H9 (cell line): ENCODE measurements around the gene NCKAP5. TPM values are rescaled to one million over a fixed set of nuclear protein-coding genes. Genes with fewer than 3 reads are reported as not detected.

Experiments used
- DNase-seq: peaks from one replicate; pipeline ENCODE4 v3.0.0-alpha.2; 2017
- H2AFZ ChIP-seq: one replicate; pipeline ENCODE4 v1.6.1; 2013; ENCODE audit warnings: mild to moderate bottlenecking, low read length, control low read depth, moderate library complexity
- H2AK5ac ChIP-seq: 2 replicates; pipeline ENCODE4 v1.6.1; 2013; ENCODE audit warnings: low read length, control low read depth, mixed read lengths; ENCODE audit not compliant: insufficient read length
- H2BK120ac ChIP-seq: one replicate; pipeline ENCODE4 v1.6.1; 2013; ENCODE audit warnings: low read depth, mild to moderate bottlenecking, low read length, control low read depth, inconsistent platforms; ENCODE audit not compliant: poor library complexity, severe bottlenecking
- H2BK12ac ChIP-seq: 2 replicates; pipeline ENCODE4 v1.6.1; 2013; ENCODE audit warnings: low read length, control low read depth, mixed read lengths, low read depth; ENCODE audit not compliant: insufficient read length
- H2BK15ac ChIP-seq: 2 replicates; pipeline ENCODE4 v1.6.1; 2013; ENCODE audit warnings: low read depth, low read length, control low read depth
- H2BK20ac ChIP-seq: one replicate; pipeline ENCODE4 v1.6.1; 2013; ENCODE audit warnings: low read depth, mild to moderate bottlenecking, low read length, control low read depth, inconsistent platforms; ENCODE audit not compliant: poor library complexity, severe bottlenecking
- H2BK5ac ChIP-seq: 2 replicates; pipeline ENCODE4 v1.6.1; 2013; ENCODE audit warnings: low read length, control low read depth, mixed read lengths; ENCODE audit not compliant: insufficient read length
- H3K14ac ChIP-seq: 2 replicates; pipeline ENCODE4 v1.6.1; 2013; ENCODE audit warnings: low read length, control low read depth; ENCODE audit not compliant: insufficient read depth
- H3K18ac ChIP-seq: 2 replicates; pipeline ENCODE4 v1.6.1; 2013; ENCODE audit warnings: low read depth, mild to moderate bottlenecking, mixed read lengths, low read length, control low read depth; ENCODE audit not compliant: insufficient read length
- H3K23ac ChIP-seq: 2 replicates; pipeline ENCODE4 v1.6.1; 2013; ENCODE audit warnings: low read length, control low read depth, mixed read lengths, low read depth; ENCODE audit not compliant: insufficient read length
- H3K23me2 ChIP-seq: 2 replicates; pipeline ENCODE4 v1.6.1; 2013; ENCODE audit warnings: low read depth, mild to moderate bottlenecking, mixed read lengths, low read length, control low read depth; ENCODE audit not compliant: insufficient read length, poor library complexity, severe bottlenecking
- H3K27ac ChIP-seq: 2 replicates; pipeline ENCODE4 v1.5.1; 2013; ENCODE audit warnings: low read length, control low read depth, mixed read lengths, low read depth; ENCODE audit not compliant: insufficient read length
- H3K27me3 ChIP-seq: 2 replicates; pipeline ENCODE4 v1.6.1; 2013; ENCODE audit warnings: low read length, control low read depth, inconsistent platforms; ENCODE audit not compliant: insufficient read depth
- H3K4ac ChIP-seq: 2 replicates; pipeline ENCODE4 v1.6.1; 2013; ENCODE audit warnings: low read depth, mild to moderate bottlenecking, control low read depth, inconsistent platforms, low read length, moderate library complexity
- H3K4me1 ChIP-seq: 2 replicates; pipeline ENCODE4 v1.6.1; 2013; ENCODE audit warnings: low read length, control low read depth, inconsistent platforms; ENCODE audit not compliant: insufficient read depth
- H3K4me2 ChIP-seq: 2 replicates; pipeline ENCODE4 v1.6.1; 2013; ENCODE audit warnings: low read length, control low read depth, mixed read lengths; ENCODE audit not compliant: insufficient read length, insufficient read depth
- H3K56ac ChIP-seq: 2 replicates; pipeline ENCODE4 v1.6.1; 2013; ENCODE audit warnings: low read depth, mild to moderate bottlenecking, mixed read lengths, low read length, control low read depth; ENCODE audit not compliant: insufficient read length
- H3K79me1 ChIP-seq: 2 replicates; pipeline ENCODE4 v1.6.1; 2013; ENCODE audit warnings: low read depth, mild to moderate bottlenecking, moderate library complexity, low read length, control low read depth, inconsistent platforms; ENCODE audit not compliant: insufficient read depth, poor library complexity, severe bottlenecking
- H3K79me2 ChIP-seq: 2 replicates; pipeline ENCODE4 v1.6.1; 2013; ENCODE audit warnings: low read length, control low read depth, inconsistent platforms; ENCODE audit not compliant: insufficient read depth
- H3K9ac ChIP-seq: 2 replicates; pipeline ENCODE4 v1.6.1; 2013; ENCODE audit warnings: low read length, control low read depth, mixed read lengths; ENCODE audit not compliant: insufficient read length; ENCODE audit errors: extremely low read depth
- H3K9me3 ChIP-seq: one replicate; pipeline ENCODE4 v1.6.1; 2013; ENCODE audit warnings: low read depth, low read length, inconsistent platforms; ENCODE audit not compliant: control insufficient read depth
- H3T11ph ChIP-seq: one replicate; pipeline ENCODE4 v1.6.1; 2013; ENCODE audit warnings: mild to moderate bottlenecking, low read length, control low read depth, inconsistent platforms
- H4K20me1 ChIP-seq: one replicate; pipeline ENCODE4 v1.6.1; 2013; ENCODE audit not compliant: control insufficient read depth, insufficient read length, insufficient read depth
- H4K5ac ChIP-seq: 2 replicates; pipeline ENCODE4 v1.6.1; 2013; ENCODE audit warnings: low read depth, mild to moderate bottlenecking, mixed read lengths, low read length, control low read depth; ENCODE audit not compliant: insufficient read length
- H4K8ac ChIP-seq: replicated peaks from 2 replicates; pipeline ENCODE4 v1.6.1; 2013; ENCODE audit warnings: low read length, control low read depth, mixed read lengths, low read depth; ENCODE audit not compliant: insufficient read length
- H4K91ac ChIP-seq: 2 replicates; pipeline ENCODE4 v1.6.1; 2013; ENCODE audit warnings: low read depth, mild to moderate bottlenecking, moderate library complexity, mixed read lengths, low read length, control low read depth; ENCODE audit not compliant: insufficient read length
- H3K27ac Mint-ChIP-seq, 3 experiments: 2 replicates in 2 of 3; 3 replicates in 1 of 3; pipeline ENCODE4 v1.8.0; 2020 to 2021; ENCODE audit warnings: mixed read lengths in 3 of 3, mild to moderate bottlenecking in 1 of 3, moderate library complexity in 1 of 3
- H3K27me3 Mint-ChIP-seq: 2 replicates; pipeline ENCODE4 v1.8.0; 2021; ENCODE audit warnings: low read depth, mild to moderate bottlenecking, moderate library complexity, mixed read lengths
- H3K36me3 Mint-ChIP-seq, 3 experiments: 2 replicates in 2 of 3; 3 replicates in 1 of 3; pipeline ENCODE4 v1.8.0; 2020 to 2021; ENCODE audit warnings: low read depth in 3 of 3, mixed read lengths in 3 of 3; ENCODE audit not compliant: insufficient read depth in 1 of 3
- H3K4me1 Mint-ChIP-seq, 2 experiments: 2 replicates each; pipeline ENCODE4 v1.8.0; 2020; ENCODE audit warnings: mixed read lengths in 2 of 2
- H3K4me3 Mint-ChIP-seq, 2 experiments: 2 replicates in 1 of 2; 3 replicates in 1 of 2; pipeline ENCODE4 v1.8.0; 2020 to 2021; ENCODE audit warnings: mild to moderate bottlenecking in 2 of 2, mixed read lengths in 2 of 2, moderate library complexity in 1 of 2
- H3K9me3 Mint-ChIP-seq, 2 experiments: 2 replicates in 1 of 2; 3 replicates in 1 of 2; pipeline ENCODE4 v1.8.0; 2020; ENCODE audit warnings: mild to moderate bottlenecking in 2 of 2, mixed read lengths in 2 of 2, moderate library complexity in 1 of 2
- CTCF ChIP-seq: fragments of 200-600 bp; sonication (generic); conservative IDR thresholded peaks from 3 replicates; pipeline ENCODE4 v1.8.0; 2021; ENCODE audit warnings: antibody characterized with exemption, mild to moderate bottlenecking
- WGBS: extraction: QIAGEN DNeasy Blood & Tissue Kit; methylation state at CpG from one replicate; pipeline ENCODE4 v1.1.7; 2013; ENCODE audit warnings: missing lambda C conversion rate, low lambda C conversion rate, mixed read lengths; ENCODE audit not compliant: insufficient read length; ENCODE audit errors: extremely low coverage; 5-methylcytosine and 5-hydroxymethylcytosine counted together
- total RNA-seq: library from RNA; stranded (reverse); gene quantifications from 2 replicates; pipeline ENCODE4 v1.2.1, GENCODE V29; 2021

Gene NCKAP5
- total RNA-seq, 1 experiment from 2014 or later = 0.26 TPM

- H2BK5ac ChIP-seq = no peak overlapping the region
- no peak for DNase-seq
- H3K23me2 ChIP-seq = no peaks in the 10 kb centered on the region
- no peak overlapping the region for H3K4me2 ChIP-seq
- H2BK20ac ChIP-seq = no peak overlapping the region
- H4K91ac ChIP-seq = no peak overlapping the region
- no peak overlapping the region for H3K4ac ChIP-seq
- WGBS = no CpG with 5 or more reads among the region's 1 CpG
- peaks cover 5% of the 10 kb centered on the region; the same call in 1 of the 2 replicates for H3K4me1 ChIP-seq
- H4K5ac ChIP-seq = no peak overlapping the region
- no peaks in the 10 kb centered on the region for H3K9me3 ChIP-seq
- no peak overlapping the region for H2AK5ac ChIP-seq
- no peak overlapping the region for H3K56ac ChIP-seq
- Mint-ChIP-seq H3K4me1 (peaks cover 10 to 14% of the 10 kb centered on the region in 2 experiments), H3K9me3 (no peaks in the 10 kb centered on the region), H3K36me3 (no peaks in the 10 kb centered on the region), H3K27ac (no peak overlapping the region), H3K27me3 (no peaks in the 10 kb centered on the region; the same call in 1 of the 2 replicates), H3K4me3 (no peak overlapping the region)
- H3K27ac ChIP-seq = no peak overlapping the region
- no peak overlapping the region for H2BK12ac ChIP-seq
- H3K18ac ChIP-seq = no peak overlapping the region
- no peaks in the 10 kb centered on the region for H3K27me3 ChIP-seq
- no peak overlapping the region for H2AFZ ChIP-seq
- no peak overlapping the region for H3K23ac ChIP-seq
- no peaks in the 10 kb centered on the region for H4K20me1 ChIP-seq
- H2BK15ac ChIP-seq = no peak overlapping the region
- no peak for TF ChIP-seq CTCF
- no peak overlapping the region for H3K14ac ChIP-seq
- H4K8ac ChIP-seq = no peak overlapping the region
- H2BK120ac ChIP-seq = no peak overlapping the region
- no peaks in the 10 kb centered on the region for H3K79me2 ChIP-seq
- no peak overlapping the region for H3T11ph ChIP-seq
- H3K79me1 ChIP-seq = no peaks in the 10 kb centered on the region
- H3K9ac ChIP-seq = no peak overlapping the region
These were observed 222.6 kb downstream of the NCKAP5 start for GRCh38 chr2:133345638-133346037.
